Daoy (cell line): Measurements from ENCODE around the gene OLFM4. TPM values are rescaled to one million over a fixed set of nuclear protein-coding genes. Genes with fewer than 3 reads are reported as not detected.

Experiments
- DNase-seq: peaks from one replicate; pipeline ENCODE4 v3.0.0-alpha.2; 2015; ENCODE audit warnings: low read depth
- total RNA-seq: library from RNA; depleted of rRNA; stranded (reverse); fragments of >200 nt; shearing (Covaris generic); gene quantifications from 2 replicates; pipeline ENCODE4 v1.2.3, GENCODE V29; 2014

The OLFM4 gene
- total RNA-seq, 1 experiment from 2014 or later, result not detected

- DNase-seq, result no peak
Observed at GRCh38 chr13:53014495-53015443, 13.8 kb upstream of the OLFM4 start.

DNA sequence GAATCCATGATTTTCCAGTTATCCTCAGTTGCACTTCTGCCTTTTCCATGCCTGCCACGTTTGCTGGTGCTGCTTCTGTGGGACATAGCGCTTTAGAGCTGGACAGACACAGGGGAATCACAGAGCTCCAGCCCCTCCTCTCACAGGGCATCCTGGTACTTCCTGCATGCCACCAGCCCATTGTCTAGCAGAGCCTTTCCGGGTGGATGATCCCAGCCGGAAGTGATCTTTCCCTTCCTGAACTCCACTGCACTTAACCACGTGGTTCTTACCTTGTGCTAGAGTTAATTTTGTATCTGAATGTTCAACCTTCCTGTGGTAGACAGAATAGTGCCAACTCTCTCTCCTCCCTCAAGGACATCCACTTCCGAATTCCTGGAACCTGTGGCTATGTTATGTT lies 12.6 kb upstream of the OLFM4 start:
- DNase-seq, result no peak

DNA sequence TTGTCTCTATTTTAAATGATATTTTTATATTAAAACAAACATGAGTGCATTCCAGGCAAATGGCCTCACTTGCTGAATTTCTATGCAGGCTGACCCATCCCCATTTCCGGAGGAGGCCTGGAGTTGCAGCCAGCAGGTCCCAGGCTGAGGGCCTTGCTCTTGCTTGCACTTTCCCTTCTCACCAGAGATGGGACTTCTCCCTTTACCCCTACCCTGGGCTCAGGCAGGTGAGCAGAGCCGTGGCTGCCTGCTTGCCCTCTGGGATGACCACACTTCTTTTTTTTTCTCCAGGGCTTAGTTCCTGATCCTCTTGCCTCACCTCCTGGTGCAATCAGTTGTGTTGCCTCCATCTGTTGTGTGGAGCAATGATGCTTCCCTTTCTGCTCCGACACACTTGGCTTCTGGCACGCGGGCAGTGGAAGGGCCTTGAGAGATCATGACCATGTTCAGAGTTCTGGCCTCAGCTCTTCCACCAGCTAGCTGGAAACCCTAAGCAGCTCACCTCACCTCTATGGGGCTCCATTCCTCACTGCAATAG lies 11.1 kb upstream of the OLFM4 start:
- DNase-seq, result no peak

- DNase-seq, result no peak
Observed at GRCh38 chr13:53018690-53019647, 9.6 kb upstream of the OLFM4 start.

DNA sequence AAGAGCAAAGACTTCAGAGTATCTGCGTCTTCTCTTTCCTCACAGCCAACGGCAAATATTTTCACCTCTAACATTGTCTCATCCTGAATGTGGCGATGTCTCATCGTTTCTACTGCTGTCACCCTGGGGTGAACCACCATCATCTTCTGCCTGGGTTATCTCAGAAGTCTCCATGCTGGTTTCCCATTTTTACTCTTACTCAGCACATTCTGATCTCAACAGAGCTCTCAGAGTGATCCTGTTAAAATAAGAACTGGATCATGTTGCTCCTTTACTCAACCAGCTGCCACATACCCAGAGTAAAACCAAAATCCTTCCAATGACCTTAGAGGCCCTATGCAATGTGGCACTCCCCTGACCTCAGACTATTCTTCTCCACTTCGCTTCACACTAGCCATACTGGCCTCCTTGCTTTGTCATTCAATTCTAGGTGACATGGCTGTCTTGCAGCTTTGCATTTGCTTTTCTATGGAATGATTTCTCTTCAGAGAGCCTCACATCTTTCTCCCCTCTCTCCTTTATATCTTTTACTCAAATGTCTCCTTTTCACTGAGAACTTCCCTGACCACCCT lies 7.8 kb upstream of the OLFM4 start:
- no peak for DNase-seq

GRCh38 chr13:53023246-53023645 lies 5.4 kb upstream of the OLFM4 start:
- DNase-seq, result no peak

GRCh38 chr13:53028063-53028462 lies 550 bp upstream of the OLFM4 start:
- DNase-seq, result no peak

DNA sequence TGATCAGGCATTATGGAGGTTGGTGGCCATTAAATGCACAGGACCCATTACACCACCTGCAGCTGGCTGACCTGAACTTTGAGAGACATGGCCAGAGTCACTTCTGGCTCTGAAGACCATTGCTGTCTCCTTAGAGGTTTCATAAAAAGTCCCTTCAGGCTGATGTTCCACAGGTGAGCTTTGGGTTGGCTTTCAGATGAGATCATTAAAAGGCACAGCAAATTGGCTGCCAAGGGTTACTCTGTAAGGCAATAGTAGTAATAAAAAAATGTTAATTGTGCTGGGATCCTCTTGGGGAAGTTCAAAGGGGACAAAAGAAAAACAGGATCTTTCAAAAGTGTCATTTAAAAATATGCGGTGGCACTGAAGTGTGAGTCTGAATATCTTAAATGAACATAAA lies 4.2 kb downstream of the OLFM4 start:
- no peak for DNase-seq

- DNase-seq, result no peak
Observed at GRCh38 chr13:53038993-53039392, 10.4 kb downstream of the OLFM4 start.

GRCh38 chr13:53041968-53042516 lies 13.4 kb downstream of the OLFM4 start:
- DNase-seq, result no peak

DNA sequence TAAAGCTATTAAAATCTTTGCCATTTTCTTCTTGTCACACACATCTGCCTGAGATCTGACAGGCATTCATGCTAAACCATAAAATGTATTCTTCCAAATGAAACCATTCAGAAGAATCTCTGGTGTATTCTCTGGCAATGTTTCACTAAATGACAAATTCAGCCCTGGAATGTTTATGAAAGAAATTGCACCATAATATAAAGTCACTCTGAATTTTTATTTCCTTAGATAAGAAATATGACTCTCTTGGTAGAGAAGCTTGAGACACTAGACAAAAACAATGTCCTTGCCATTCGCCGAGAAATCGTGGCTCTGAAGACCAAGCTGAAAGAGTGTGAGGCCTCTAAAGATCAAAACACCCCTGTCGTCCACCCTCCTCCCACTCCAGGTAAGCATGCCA lies 14.3 kb downstream of the OLFM4 start:
- DNase-seq, result no peak

DNA sequence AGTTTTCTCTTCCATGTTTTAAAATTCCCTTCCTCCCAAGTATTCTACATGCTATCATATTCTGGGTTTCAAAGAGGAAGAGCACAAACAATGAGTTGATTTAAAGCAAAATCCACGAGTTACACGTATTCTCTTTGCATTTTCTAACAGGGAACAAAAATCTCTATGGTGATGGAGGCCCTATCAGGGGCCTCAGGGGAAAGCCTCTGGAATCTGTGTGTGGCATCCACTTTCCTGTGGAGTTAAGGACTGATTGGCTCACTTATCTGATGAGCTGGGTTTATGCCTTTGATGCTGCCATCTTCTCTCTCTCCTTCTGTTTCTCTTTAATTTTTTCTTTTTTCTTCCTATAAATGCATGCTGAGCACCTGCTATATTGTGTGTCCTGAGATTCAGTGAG lies 14.8 kb downstream of the OLFM4 start:
- no peak for DNase-seq

GRCh38 chr13:53045189-53045588 lies 16.6 kb downstream of the OLFM4 start:
- DNase-seq, result peak; percentile 9

DNA sequence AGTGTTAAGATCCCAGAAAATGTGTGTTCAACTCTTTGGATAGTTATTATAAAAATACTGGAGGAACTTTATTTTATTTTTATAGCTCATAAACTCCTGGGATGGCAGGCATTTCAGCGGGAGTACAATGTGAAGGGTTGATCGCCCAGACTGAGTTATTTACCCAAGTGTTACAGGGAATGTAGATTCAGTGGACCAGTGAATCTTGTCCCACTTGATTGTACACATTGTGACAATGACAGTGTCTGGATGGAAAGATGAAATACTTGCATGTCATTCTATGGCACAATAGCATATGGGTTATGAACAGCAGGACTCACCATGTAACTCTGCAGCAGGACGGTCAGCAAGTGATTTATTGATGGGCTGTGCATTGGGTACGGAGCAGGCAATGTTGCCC lies 20.3 kb downstream of the OLFM4 start:
- no peak for DNase-seq

- no peak for DNase-seq
Observed at GRCh38 chr13:53050151-53050550, 21.5 kb downstream of the OLFM4 start.

GRCh38 chr13:53052675-53053074 lies 24.1 kb downstream of the OLFM4 start:
- no peak for DNase-seq

- no peak for DNase-seq
Observed at GRCh38 chr13:53054569-53054968, 26.0 kb downstream of the OLFM4 start.

DNA sequence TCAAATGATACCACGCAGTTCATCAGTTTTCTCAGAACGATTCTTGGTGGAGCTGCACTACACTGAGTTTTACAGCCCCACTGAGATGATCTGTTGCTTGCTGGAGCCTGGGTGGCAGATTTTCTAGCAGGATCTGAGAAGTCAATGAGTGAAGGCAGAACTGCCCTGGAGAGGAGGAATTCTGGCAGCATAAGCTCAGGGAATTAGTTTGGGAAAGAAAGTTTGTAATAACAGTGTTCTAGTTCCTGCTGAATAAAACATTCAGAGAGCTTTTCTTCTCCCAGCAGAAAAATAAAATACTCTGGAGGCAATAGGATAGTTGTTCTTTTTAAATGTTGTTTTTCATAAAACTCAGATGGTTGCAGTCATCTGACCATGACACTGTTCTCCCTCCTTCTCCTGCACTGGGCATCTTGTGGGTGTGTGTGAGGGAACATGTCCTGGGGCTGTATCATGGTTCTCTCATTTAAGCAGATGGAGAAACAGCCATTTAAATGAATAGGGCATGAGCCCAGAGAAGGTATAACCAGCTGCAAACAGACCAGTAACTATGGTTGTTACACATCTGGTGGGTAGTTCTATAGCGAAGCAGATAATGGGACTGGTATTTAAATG lies 29.6 kb downstream of the OLFM4 start:
- no peak for DNase-seq

DNA sequence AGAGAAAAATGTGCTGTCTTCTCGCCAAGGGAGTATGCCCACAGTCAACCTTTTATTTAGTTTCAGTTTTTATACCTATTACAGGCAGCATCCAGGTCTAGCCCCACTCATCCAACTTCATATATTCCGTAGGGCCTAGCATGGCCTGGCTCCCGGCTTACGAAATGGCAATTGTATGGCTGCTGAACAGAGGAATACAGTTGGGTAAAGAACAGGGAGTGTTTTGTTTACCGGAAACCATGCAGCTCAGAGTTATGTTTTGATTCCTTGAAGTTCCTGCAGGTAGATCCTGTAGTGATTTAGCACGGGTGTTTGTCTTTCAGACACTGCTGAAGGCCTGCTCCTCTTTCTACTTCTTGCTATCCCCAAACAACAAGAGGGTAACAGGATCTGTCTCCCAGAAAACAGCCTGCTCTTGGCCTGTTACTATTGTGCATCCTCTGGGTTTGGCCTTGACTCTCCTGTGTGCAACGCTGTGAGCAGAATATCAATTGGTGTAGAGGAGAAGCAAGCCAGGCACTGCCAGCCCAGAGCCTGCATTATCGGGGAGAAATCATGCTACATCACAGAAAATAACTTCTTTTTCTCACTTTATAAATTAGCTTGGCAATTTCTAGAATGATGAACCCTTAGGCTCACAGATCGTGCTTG lies 32.4 kb downstream of the OLFM4 start:
- DNase-seq, result no peak

GRCh38 chr13:53064731-53065130 lies 36.1 kb downstream of the OLFM4 start:
- DNase-seq, result no peak

DNA sequence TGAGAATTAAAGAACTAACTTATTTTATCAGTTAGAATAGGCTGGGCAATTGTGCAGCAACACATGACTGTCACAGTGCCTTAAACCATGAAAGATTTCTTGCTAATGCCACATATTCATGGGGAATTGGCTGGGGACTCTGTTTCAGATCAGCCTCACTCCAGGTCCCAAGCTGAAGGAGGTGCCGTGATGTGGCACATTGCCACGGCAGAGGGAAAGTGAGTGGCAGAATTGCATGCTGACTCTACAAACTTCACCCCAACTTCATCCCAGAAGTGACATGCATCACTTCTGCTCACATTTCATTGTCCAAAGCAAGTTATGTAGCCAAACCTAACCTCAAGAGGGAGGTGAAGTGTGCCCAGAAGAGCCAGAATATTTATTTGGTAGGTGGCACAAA lies 37.8 kb downstream of the OLFM4 start:
- no peak for DNase-seq
